Ammon's horn (tissue), 1 donor: ENCODE measurements around the gene CNTLN.
A peak's percentile ranks its signal among the peaks of the same experiment; 100 is the strongest.
"Not testable (repeated sequence)": the region's sequence is repeated elsewhere in the genome, so short reads cannot be mapped to it uniquely, and the experiment has no call there.

ENCODE experiments used
- DNase-seq: peaks from one replicate; pipeline ENCODE4 v3.0.0-alpha.2; 2016; ENCODE audit warnings: low spot score

The CNTLN gene

GRCh38 chr9:17318821-17319320, 184.0 kb downstream of the CNTLN start:
- DNase-seq: no peak

DNA sequence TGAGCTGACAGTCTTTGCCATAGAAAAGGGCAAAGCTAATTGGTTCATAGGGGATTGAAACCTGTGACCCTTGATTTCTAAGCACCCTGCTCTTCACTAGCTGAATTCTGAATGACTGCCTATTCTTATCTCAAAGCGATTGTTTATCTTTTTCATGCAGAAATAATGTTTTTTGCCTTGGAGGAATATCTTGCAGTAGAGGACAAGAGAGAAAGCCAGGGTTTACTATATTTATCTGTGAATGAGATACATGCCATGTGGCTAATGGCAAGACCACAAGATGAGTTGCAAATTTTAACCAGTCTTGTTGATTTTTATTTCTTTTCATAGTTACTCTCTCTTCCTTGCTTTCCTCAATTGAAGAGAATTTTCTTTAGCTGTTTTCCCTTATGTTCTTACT, 185.0 kb downstream of the CNTLN start:
- DNase-seq: no peak

- no peak for DNase-seq
Measured at GRCh38 chr9:17322882-17323864, 188.3 kb downstream of the CNTLN start.

GRCh38 chr9:17328331-17328730, 193.5 kb downstream of the CNTLN start:
- no peak for DNase-seq

- DNase-seq: no peak
Measured at GRCh38 chr9:17330097-17330496, 195.3 kb downstream of the CNTLN start.

DNA sequence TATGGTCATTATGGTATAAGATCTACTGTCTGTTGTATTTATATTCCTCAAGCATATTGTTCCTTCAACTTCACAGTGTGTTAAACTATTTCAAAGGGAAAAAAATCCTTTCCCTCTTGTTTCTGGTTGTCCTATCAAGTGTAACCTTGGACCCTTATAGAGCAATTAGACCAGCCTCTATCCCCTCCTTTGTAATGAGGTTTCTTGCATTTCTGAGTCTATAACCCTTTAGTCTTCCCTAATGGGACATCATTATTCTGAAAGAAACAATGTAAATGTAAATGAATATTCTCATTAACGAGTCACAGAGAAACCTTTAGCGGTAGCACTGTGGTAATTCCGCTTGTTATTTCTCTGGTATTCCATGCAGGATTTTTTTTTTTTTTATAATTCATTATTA, 197.3 kb downstream of the CNTLN start:
- no peak for DNase-seq

DNA sequence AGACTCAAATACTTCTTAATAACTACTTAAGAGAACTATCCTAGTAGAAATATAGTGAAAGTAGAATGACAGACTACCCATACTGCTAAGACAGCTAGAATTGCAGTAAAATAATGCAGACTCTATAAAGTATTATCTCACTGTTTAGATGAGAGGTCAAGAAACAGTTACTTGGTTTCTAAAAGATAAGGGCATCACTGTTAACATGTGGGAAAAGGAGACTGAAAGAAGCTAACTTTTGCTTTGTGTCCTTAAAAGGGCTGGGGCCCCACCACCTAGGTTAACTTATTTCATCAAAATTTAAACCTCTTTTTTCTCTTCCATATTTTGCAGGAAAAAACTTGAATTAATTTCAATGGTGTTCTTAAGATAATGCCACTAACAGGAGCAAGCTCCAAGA, 204.3 kb downstream of the CNTLN start:
- no peak for DNase-seq

GRCh38 chr9:17342696-17343095, 207.9 kb downstream of the CNTLN start:
- peak; percentile 8 for DNase-seq

DNA sequence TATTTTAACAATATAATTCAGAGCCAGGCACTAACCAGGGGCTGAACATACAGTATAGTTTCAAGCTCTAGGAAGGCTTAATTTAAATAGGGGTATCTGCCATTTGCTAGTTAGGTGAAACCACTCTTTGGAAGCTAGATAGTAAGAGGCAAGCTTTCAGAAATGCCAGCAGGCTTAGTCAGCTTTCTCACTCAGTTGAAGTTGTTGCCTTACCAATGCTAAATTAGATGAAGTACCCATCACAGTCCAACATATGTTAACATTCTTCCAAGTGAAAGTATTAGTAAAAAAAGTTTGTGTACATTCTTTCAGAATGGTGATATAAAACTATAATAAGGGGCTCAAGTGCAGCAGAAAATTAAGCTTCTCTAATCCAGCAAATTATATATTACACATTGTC, 215.0 kb downstream of the CNTLN start:
- DNase-seq: no peak

GRCh38 chr9:17354006-17354405, 219.2 kb downstream of the CNTLN start:
- not testable (repeated sequence) for DNase-seq

DNA sequence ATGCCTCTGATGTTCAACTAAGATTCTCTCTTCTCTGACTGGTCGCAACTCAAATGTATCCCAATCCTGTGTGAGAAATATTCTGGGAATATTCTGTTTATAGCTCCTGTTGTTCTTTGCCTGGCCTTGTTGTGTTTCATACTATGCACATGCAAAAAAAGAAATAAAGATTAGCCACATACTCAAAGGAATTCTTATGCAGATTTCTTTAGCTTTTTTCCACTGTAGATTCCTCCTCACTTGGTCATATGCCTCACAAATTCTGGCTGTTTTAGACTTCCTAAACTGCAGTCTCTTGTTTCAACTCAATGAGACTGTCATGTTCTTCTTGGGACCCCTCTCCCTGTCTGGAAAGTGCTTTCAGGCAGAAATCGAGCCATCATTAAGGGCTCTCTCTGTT, 226.5 kb downstream of the CNTLN start:
- no peak for DNase-seq

DNA sequence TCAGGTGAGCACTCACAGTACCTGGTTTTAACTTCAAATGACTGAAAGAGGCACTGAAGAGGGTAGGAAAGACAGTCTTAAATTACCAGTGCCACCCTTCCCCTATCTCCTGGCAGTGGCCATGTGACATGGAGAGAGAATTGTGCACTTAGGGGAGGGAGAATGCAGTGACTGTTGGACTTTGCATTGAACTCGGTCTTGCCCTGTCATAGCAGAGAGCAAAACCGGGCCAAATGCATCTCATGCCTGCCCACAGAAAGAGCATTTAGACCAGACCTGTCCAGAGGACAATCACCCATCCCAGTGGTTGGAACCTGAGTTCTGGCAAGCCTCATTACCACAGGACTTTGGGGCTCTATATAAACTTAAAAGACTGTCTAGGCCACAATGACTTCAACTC, 232.2 kb downstream of the CNTLN start:
- DNase-seq: no peak

DNA sequence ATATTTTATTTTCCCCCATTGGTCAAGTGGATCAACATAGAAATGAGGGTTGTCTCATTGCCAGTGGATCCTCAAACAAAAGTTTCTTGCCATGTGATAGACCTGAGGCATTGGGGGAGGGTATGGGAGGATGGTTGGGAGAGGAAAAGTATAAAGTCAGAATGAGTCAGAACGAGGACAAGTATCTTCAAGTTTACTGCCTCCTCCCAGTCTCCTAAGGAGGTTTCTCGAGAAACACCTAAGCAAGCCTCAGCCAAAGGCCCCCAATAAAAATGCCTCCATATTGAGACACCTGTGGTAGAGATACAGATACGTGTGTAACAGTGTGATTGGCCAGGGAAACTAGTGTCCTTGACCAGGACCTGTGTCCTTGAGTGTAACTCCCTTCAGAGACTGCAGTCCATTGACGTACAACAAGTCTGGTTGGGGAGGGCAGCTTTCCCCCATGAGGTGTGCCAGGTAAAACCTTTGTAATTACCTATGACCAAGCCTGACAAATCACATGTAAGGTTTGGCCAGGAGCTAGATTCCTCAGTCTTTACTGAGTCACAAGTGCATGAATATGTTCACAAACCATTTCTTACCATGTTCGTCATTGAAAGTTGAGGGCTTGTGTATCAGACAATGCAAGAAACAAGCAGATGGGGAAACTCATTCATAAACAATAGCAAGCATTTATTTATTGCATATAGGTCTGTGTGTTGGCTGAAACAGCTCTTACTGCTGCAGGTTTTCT, 245.5 kb downstream of the CNTLN start:
- no peak for DNase-seq

- no peak for DNase-seq
Measured at GRCh38 chr9:17387565-17387964, 252.7 kb downstream of the CNTLN start.

DNA sequence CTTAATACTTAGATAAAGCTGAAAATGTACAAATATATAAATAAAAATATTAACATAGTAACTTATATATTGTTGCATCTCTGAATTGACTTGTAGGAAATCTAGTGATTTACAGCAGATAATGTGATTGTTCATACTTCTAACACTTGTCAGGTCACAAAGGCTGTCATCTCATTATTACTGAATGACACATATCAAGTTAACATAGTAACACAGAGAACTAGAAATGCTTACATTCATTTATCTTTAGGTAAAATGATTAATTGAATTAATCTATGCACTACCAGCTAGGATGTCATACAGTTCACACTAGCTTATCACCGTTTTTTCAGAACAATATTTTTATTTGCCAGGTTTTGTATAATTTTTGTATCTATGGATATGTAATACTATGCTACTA, 254.2 kb downstream of the CNTLN start:
- DNase-seq: no peak

DNA sequence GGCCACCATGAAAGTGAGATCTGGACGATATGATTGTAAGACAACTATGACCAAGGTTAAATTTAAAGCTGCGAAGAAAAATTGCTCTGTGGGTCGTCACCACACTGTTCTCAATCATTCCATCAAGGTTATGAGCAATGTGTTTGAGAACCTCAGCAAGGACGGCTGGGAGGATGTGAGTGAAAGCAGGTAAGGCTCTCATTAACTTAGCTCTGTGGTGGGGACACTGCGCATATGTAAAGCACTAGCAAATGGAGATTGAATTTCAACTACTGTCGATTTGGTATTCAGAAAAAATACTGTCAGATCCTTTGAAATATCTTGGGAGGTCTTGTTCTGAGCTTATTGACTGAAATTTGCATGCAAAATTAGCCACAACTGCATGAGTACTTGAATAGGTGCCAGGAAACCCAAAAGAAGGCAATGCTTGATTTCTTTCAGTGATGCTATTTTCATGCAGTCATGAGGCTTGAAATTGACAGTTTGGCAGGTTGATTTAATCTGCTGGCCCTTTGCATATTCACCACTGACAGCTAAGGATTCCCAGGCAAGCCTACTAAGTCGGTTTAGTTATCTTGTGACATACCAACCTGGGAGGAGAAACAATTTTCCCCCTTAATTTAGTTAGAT, 260.2 kb downstream of the CNTLN start:
- DNase-seq: no peak

GRCh38 chr9:17397166-17397728, 262.4 kb downstream of the CNTLN start:
- not testable (repeated sequence) for DNase-seq

DNA sequence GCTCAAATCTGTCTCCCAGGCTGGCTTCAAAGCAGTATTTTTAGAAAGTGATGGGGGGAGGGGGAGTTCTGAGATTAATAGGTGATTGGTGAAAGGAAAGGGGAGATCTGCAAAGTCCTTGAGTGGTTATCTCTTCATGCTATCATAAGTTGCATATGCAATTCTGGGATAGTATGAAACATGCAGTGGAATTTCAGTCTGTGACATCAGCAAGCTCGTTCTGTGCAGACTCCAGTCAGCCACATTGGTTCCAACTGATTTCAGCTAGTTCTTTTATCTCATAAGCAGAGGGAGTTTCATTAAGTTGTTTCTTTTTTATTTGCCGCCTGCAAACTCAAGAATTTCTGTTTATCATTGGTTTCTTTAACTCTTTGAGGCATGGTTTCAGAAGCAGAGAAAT, 263.5 kb downstream of the CNTLN start:
- no peak for DNase-seq

DNA sequence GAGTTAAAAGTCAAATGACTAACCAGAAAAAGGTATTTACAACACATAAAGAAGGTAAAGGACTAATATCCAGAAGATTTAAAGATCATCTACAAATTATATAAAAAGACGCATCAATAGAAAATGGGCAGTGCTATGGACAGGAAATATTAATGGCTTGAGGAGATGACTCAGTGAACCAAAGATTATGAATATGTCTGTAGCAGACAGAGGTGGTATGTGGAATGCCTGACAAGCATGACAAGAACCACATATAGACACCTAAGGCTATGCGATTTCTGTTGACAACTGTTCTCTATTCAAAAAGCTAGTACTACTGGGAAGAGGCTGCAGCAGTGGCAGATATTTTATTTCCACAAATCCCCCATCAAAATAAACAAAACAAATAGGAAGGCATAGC, 267.0 kb downstream of the CNTLN start:
- no peak for DNase-seq

- DNase-seq: no peak
Measured at GRCh38 chr9:17402309-17402708, 267.5 kb downstream of the CNTLN start.

DNA sequence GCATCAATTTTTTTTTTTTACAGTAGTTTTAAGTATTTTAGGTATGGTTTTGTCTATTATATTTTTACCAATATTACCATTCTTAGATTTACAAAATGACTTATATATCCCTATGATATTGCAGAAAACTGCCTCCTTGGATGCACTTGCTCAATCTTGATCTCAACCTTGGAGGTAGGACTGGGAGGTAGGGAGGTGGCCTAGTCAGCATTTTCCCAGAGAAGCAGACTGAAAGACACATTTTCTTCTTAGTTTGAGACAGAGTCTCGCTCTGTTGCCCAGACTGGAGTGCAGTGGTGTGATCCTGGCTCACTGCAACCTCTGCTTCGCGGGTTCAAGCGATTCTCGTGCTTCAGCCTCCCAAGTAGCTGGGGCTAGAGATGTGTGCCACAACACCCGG, 268.7 kb downstream of the CNTLN start:
- no peak for DNase-seq

GRCh38 chr9:17414986-17415385, 280.1 kb downstream of the CNTLN start:
- no peak for DNase-seq
